ENCODE data around the gene FGFBP3.
"Not testable (repeated sequence)": the region's sequence is repeated elsewhere in the genome, so short reads cannot be mapped to it uniquely, and the experiment has no call there.

Gene FGFBP3

DNA sequence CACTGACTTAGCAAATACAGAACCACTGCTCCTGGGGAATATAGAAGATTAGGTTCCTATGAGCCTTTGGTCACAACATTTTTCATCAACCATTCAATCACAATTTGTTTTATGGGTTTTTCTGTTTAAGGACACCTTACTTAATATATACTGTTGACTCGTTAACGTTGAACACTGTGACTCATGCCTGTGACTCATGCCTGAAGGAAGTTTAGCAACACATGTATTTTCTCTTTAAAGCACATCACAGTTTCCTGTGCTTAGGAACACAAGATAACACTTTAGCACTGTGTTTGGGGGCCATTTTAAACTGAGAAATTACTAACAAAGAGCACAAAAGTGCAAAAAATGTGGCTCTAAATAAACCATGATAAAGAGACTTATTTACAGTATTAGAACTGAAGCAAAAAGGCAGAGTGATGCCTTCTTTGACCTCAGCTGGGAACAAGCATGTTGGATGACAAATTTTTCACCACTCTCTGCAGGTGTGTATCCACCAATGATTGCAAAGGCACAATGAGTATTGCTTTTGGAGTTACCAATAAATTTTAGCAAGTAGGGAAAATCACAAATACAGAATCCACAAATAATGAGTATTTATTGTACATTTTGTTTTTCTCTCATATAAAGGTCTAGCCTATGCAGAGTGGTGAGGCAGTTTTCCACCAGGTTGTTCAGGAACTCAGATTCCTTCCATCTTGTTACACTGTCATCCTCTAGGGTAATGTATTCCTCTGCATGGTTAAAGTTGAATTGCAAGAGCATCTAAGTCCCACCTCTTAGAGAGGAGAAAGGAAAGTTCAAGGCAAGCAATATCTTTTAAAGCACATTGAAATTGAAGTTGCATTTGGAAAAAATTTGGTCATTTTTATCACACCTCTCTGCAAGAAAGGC lies 7.3 kb downstream of the FGFBP3 start:
- peak; percentile 67 for DNase-seq (ENCODE audit: low read depth in 2 of 2)

DNA sequence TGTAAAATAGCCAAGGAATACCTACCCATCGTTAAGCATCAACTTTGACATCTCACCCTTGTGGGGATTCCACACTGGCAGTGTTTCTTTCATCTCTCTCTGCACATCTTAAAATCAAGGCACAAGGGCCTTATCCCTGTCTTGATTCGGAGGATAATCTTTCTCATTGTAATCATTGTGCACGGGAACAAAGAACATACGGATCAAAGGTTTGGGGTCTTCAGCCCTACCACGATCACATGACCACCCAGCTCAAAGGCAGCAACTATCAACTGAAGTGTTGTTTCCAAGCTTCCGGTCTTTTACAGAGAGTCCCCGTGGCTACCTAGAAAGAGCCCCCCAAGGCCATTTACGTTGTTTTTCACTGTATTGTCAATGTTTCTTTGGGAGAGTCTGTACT lies 11.9 kb downstream of the FGFBP3 start:
- no peak for DNase-seq (ENCODE audit: low read depth in 2 of 2)

GRCh38 chr10:91896212-91896756 lies 13.0 kb downstream of the FGFBP3 start:
- no peak for DNase-seq (ENCODE audit: low read depth in 2 of 2)

GRCh38 chr10:91894261-91894685 lies 15.0 kb downstream of the FGFBP3 start:
- DNase-seq (ENCODE audit: low read depth in 2 of 2) = not testable (repeated sequence)

GRCh38 chr10:91893051-91893450 lies 16.2 kb downstream of the FGFBP3 start:
- DNase-seq (ENCODE audit: low read depth in 2 of 2) = no peak

GRCh38 chr10:91891125-91892001 lies 17.9 kb downstream of the FGFBP3 start:
- no peak for DNase-seq (ENCODE audit: low read depth in 2 of 2)

DNA sequence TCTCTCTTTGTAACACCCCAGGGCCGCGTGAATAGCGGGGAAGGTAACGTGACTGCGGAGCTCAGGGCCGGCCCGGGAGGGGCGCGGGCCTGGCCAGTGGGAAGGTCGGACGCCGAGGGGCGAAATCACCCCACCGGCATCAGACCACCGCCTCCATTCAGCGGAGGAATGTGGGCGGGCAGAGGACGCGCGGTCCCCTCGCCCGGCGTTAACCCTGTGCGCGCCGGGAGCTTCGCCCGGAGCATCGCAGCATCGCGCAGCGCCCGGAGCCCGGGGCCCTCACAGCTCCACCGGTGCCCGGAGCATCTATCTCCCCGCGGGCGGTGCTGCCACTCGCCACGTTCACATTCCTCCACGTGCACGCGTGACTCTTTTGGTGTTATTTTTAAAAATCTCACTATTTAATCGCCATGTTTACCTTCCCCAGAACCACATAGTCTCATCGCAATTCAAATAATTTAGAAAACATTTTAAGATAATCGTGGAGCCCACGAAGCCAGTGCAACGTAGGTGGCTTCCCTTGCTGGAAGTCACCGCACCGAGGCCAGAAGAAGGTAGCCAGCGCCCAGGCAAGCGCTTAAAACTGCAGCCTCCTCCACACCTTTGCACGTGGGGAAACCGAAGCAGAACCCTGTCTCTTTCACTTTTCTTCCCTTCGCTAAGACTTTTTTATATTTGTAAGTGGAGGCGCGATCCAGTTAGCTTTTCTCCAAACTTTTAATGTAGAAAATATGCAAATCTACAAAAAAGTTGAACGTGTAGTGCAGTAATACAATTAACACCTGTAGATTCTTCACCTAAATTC lies 21.8 kb downstream of the FGFBP3 start:
- DNase-seq (ENCODE audit: low read depth in 2 of 2) = no peak

- no peak for DNase-seq (ENCODE audit: low read depth in 2 of 2)
These were observed 22.4 kb downstream of the FGFBP3 start for GRCh38 chr10:91886954-91887271.

DNA sequence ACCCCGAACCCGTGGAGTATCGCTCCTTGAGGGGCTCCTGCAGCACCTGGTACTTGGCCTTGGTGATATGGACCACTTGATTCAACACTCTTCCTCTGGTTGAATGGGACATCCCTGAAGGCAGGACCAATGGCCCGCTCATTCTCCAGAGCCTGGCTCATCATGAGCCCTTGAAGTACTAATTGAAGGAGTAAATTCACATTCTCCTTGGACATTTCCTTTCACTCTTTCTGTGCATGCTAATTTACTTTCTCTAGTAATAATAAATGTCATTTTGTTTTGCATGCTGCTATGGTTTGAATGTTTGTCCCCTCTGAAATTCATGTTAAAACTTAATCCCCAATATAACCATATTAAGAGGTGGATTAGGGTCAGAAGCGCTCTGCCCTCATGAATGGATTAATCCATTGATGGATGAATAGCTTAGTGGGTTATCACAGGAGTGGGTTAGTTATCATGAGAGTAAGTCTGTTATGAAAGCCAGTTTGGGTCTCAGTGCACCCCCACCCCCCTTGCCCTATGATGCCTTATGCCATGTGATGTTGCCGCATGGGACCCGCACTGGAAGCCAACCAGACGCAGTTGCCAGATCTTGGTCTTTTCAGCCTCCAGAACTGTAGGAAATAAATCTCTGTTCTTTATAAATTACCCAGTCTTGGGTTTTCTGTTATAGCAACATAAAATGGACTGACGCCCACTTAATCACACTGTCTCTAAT lies 23.8 kb downstream of the FGFBP3 start:
- DNase-seq (ENCODE audit: low read depth in 2 of 2) = no peak

- no peak for DNase-seq (ENCODE audit: low read depth in 2 of 2)
These were observed 24.8 kb downstream of the FGFBP3 start for GRCh38 chr10:91884536-91884935.

DNA sequence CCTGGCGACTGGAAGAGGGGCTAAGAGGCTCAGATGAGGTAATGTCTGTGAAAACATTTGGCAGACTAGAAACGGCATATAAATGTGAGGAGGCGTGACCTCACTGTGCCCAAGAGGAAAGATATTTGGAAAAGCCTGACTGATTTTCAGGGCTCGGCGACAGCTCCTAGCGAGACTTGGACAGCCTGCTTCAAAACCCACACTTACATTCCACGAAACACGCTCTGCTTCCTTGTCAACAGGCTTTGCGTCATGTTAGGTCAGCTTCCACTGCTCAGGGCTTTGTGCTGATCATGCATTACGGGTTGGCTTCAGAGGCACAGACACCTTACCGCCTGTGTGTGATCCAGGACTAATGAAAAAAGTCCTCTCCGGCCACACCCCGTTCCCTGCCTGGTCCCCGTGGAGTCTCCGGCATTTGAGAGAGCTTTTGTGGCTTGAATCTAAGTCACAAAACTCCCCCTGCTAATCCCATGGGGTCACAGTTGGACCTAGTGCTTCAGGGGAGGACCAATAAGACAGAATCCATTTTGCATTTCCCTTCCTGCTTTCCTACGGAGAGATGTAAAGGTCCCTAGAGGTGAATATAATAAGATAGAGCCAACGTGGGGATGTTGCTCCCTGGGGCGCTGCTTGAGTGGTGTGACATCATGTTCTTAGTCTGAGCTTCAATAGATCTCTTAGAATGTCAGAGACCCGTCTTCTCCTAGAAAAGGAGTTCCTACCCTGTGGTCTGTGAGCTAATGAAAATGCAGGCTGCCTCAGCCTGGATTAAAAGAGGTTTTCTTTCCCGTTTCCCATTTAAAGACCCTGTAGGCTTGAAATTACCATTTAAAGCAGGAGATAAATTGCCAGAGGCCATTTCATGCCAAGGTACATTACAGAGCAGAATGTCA lies 25.5 kb downstream of the FGFBP3 start:
- peak in 1 of 2 experiments; percentile 15 for DNase-seq (ENCODE audit: low read depth in 2 of 2)

- DNase-seq (ENCODE audit: low read depth in 2 of 2) = no peak
These were observed 29.0 kb downstream of the FGFBP3 start for GRCh38 chr10:91880310-91880709.

GRCh38 chr10:91879515-91880170 lies 29.6 kb downstream of the FGFBP3 start:
- DNase-seq (ENCODE audit: low read depth in 2 of 2) = no peak

- no peak for DNase-seq (ENCODE audit: low read depth in 2 of 2)
These were observed 33.5 kb downstream of the FGFBP3 start for GRCh38 chr10:91875779-91876178.

GRCh38 chr10:91875156-91875555 lies 34.1 kb downstream of the FGFBP3 start:
- no peak for DNase-seq (ENCODE audit: low read depth in 2 of 2)

DNA sequence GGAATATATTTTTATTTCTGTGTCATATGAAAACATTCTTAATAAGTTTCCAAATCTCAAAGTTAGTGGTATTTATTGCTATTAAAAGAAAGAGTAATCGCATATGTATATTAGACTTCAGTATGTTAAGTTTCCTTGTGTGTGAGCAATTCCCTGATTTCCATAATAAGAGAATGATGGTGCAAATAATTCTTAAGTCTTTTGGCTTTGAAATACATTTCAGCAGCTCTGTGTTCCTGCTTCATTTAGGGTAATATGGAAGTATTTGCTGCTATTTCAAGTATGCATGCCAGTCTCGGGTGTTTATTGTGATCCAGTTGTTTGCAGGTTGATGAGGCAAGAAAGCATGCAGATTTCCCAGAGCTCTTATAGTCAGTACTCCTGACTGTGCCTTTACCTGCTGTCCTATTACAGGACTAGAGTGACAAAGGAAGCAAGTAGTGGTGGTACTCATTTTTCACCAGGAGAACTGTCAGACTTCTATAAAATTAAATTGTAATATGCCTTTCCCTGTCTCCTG lies 43.7 kb downstream of the FGFBP3 start:
- no peak for DNase-seq (ENCODE audit: low read depth in 2 of 2)

GRCh38 chr10:91864744-91865143 lies 44.5 kb downstream of the FGFBP3 start:
- DNase-seq (ENCODE audit: low read depth in 2 of 2) = no peak

DNA sequence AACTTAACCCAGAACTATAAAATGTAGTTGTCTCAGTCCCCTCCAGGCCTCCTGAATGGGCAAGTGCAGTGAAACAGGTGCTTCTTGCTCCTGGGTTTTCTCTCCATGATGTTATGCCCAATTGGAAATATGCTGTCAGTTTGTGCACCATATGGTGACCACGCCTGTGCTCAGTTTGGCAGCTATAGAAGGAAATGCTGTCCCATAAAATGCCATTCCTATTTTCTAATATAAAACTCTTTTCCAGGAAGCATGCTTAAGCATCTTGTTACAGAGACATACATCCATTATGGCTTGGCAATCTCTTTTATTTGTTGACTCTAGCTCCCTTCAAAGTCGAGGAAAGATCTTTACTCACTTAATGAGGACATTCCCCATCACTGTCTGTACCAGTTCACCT lies 45.2 kb downstream of the FGFBP3 start:
- DNase-seq (ENCODE audit: low read depth in 2 of 2) = no peak

- DNase-seq (ENCODE audit: low read depth in 2 of 2) = no peak
These were observed 48.4 kb downstream of the FGFBP3 start for GRCh38 chr10:91860885-91861284.
